Progenitor cell of endocrine pancreas (in vitro differentiated cells): Measurements from ENCODE around the gene TRIP6. TPM values are rescaled to one million over a fixed set of nuclear protein-coding genes. Genes with fewer than 3 reads are reported as not detected.
"Not testable (repeated sequence)": the region's sequence is repeated elsewhere in the genome, so short reads cannot be mapped to it uniquely, and the experiment has no call there.

ENCODE experiments used
- DNase-seq: peaks from one replicate; pipeline ENCODE4 v3.0.0; 2021; ENCODE audit warnings: low spot score; ENCODE audit not compliant: unreplicated experiment
- H3K27ac Mint-ChIP-seq: 2 replicates; pipeline ENCODE4 v1.8.0; 2021; ENCODE audit warnings: mild to moderate bottlenecking, moderate library complexity, mixed read lengths
- H3K27me3 Mint-ChIP-seq: 2 replicates; pipeline ENCODE4 v1.8.0; 2021; ENCODE audit warnings: mixed read lengths
- H3K36me3 Mint-ChIP-seq: 2 replicates; pipeline ENCODE4 v1.8.0; 2022; ENCODE audit warnings: mixed read lengths; ENCODE audit not compliant: insufficient read depth
- H3K4me1 Mint-ChIP-seq: 2 replicates; pipeline ENCODE4 v1.8.0; 2021; ENCODE audit warnings: low read depth, mixed read lengths
- H3K4me3 Mint-ChIP-seq: 2 replicates; pipeline ENCODE4 v1.8.0; 2021; ENCODE audit warnings: low read depth, mild to moderate bottlenecking, moderate library complexity, mixed read lengths
- H3K9me3 Mint-ChIP-seq: 2 replicates; pipeline ENCODE4 v1.8.0; 2021; ENCODE audit warnings: low read depth, mixed read lengths
- total RNA-seq: library from RNA; stranded (reverse); gene quantifications from 2 replicates; pipeline ENCODE4 v1.2.1, GENCODE V29; 2021
- TF ChIP-seq, protein P1 (sequence below): fragments of 200-600 bp; sonication (generic); IDR thresholded peaks from one replicate; pipeline ENCODE4 v1.5.0; 2021; ENCODE audit warnings: antibody characterized with exemption, mild to moderate bottlenecking; ENCODE audit not compliant: unreplicated experiment

The TRIP6 gene
- total RNA-seq, 1 donor from 2014 or later: 76.9 TPM

DNA sequence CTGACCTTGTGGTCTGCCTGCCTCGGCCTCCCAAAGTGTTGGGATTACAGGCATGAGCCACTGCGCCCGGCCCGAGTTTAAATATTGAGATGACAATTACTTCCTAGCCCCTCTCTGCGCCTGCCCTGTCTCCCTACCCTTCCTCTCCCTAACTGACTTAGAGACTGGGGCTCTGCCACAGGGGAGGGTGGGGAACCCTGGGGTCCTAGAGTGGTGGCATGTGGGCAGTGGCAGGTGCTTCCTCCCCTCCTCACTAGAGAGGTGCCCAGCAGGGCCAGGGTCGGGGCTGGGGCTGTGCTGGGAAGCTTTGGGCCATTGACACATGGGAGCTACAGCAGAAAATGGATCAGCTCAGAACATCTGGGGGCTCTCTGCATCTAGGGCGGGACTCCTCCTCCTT lies 35.5 kb downstream of the TRIP6 start:
- no peak for DNase-seq
- H3K27ac Mint-ChIP-seq: no peak overlapping the region
- H3K9me3 Mint-ChIP-seq: no peaks in the 10 kb centered on the region
- no peak overlapping the region for H3K4me3 Mint-ChIP-seq
- no peaks in the 10 kb centered on the region for H3K4me1 Mint-ChIP-seq
- TF ChIP-seq, protein P1, sequence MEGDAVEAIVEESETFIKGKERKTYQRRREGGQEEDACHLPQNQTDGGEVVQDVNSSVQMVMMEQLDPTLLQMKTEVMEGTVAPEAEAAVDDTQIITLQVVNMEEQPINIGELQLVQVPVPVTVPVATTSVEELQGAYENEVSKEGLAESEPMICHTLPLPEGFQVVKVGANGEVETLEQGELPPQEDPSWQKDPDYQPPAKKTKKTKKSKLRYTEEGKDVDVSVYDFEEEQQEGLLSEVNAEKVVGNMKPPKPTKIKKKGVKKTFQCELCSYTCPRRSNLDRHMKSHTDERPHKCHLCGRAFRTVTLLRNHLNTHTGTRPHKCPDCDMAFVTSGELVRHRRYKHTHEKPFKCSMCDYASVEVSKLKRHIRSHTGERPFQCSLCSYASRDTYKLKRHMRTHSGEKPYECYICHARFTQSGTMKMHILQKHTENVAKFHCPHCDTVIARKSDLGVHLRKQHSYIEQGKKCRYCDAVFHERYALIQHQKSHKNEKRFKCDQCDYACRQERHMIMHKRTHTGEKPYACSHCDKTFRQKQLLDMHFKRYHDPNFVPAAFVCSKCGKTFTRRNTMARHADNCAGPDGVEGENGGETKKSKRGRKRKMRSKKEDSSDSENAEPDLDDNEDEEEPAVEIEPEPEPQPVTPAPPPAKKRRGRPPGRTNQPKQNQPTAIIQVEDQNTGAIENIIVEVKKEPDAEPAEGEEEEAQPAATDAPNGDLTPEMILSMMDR: no peak
- no peaks in the 10 kb centered on the region for H3K36me3 Mint-ChIP-seq
- peaks cover 15% of the 10 kb centered on the region for H3K27me3 Mint-ChIP-seq

DNA sequence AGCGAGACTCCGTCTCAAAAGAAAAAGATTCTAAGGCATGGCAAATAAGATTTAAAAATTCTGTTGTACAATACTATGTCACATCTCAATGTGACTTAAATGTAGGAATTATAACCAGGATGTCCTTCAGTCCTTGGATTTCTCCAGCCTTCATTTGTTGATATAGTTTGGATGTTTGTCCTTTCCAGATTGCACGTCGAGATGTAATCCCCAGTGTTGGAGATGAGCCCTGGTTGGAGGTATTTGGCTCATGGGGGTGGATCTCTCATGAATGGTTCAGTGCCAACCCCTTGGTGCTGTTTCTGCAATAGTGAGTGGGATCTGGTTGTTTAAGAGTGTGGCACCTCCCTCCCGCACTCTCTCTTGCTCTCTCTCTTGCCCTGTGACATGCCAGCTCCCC lies 41.3 kb downstream of the TRIP6 start:
- Mint-ChIP-seq H3K36me3 (no peaks in the 10 kb centered on the region), H3K4me1 (peaks cover 4% of the 10 kb centered on the region), H3K27me3 (no peaks in the 10 kb centered on the region), H3K9me3 (no peaks in the 10 kb centered on the region), H3K27ac (no peak overlapping the region), H3K4me3 (no peak overlapping the region)
- TF ChIP-seq, protein P1: no peak
- DNase-seq: no peak

DNA sequence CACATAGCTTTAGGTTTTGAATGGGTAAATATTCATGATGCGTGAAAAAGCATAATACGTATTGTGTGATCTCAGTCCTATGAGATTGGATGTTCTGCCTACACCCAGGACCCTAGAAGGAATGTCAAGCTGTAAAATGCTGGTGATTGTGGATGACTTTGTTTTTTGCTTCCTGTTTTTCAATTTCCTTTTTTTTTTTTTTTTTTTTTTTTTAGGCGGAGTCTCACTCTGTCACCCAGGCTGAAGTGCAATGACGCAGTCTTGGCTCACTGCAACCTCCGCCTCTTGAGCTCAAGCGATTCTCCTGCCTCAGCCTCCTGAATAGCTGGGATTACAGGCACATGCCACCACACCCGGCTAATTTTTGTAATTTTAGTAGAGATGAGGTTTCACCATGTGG lies 43.3 kb downstream of the TRIP6 start:
- not testable (repeated sequence) for H3K27me3 Mint-ChIP-seq, H3K4me3 Mint-ChIP-seq, DNase-seq, H3K27ac Mint-ChIP-seq, H3K4me1 Mint-ChIP-seq, H3K36me3 Mint-ChIP-seq, H3K9me3 Mint-ChIP-seq

DNA sequence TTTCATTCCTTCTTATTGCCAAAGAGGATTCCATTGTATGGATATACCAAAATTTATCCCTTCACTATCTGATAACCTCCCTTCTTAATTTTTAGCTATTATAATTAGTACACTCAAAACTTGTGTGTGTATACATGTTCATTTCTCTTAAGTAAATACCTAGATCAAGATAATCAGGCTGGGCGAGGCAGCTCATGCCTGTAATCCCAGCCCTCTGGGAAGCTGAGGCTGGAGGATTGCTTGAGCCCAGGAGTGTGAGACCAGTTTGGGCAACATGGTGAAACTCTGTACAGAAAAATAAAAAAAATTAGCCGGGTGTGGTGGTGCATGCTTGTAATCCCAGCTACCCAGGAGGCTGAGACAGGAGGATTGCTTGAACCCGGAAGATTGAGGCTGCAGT lies 44.3 kb downstream of the TRIP6 start:
- Mint-ChIP-seq H3K9me3 (peaks cover 3% of the 10 kb centered on the region), H3K4me3 (no peak overlapping the region), H3K27me3 (no peaks in the 10 kb centered on the region), H3K27ac (no peak overlapping the region), H3K36me3 (no peaks in the 10 kb centered on the region), H3K4me1 (peaks cover 4% of the 10 kb centered on the region)
- no peak for DNase-seq
- TF ChIP-seq, protein P1: no peak

DNA sequence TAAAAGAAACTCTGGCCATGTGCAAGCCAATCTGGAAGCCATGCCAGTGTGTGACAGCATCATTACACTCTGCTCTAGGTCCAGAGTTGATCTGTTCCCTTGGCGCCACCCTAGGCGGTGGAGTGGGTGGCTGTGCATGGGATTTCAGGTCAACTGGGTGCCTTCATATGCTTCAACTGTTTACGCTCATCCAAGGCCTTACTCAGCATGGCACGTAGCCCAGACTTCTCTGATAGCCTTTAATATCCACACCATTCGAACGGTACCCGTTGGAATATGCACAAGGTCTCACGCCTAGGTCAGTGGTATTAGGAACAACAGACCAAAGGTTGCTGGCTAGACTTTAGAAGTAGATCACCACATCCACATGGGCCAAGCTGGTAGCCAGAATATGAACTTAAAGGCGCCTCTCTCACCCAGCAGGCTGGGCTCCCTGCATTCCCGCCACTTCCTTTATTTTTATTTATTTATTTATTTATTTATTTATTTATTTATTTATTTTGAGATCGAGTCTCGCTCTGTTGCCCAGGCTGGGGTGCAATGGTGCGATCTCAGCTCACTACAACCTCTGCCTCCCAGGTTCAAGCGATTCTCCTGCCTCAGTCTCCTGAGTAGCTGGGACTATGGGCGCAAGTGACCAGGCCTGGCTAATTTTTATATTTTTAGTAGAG lies 47.2 kb downstream of the TRIP6 start:
- Mint-ChIP-seq H3K4me3 (no peak overlapping the region), H3K27me3 (no peaks in the 10 kb centered on the region), H3K4me1 (peaks cover 6% of the 10 kb centered on the region), H3K27ac (no peak overlapping the region), H3K36me3 (no peaks in the 10 kb centered on the region), H3K9me3 (peaks cover 3% of the 10 kb centered on the region)
- no peak for DNase-seq
- TF ChIP-seq, protein P1: no peak

DNA sequence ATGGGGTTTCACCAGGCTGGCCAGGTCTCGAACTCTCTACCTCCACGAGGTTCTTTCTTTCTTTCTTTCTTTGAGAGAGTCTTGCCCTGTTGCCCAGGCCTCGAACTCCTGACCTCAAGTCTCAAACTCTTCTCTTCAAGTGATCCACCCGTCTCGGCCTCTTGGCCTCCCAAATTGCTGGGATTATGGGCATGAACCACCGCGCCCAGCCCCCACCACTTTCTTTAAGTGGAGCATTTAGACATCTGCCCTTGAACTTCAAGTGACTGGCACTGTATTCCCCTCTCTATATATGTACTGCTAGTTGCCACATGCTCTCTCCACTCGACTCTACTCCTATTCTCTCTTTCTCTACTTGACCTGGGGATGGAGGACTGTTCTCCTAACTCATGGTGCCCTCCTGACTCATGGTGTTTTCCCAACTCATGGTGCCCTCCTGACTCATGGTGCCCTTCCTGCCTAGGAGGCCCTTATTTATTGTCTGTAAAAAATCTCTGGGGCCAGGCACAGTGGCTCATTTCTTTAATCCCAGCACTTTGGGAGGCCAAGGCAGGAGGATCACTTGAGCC lies 47.8 kb downstream of the TRIP6 start:
- TF ChIP-seq, protein P1: no peak
- no peaks in the 10 kb centered on the region for H3K36me3 Mint-ChIP-seq
- H3K9me3 Mint-ChIP-seq: peaks cover 5% of the 10 kb centered on the region
- H3K27ac Mint-ChIP-seq: no peak overlapping the region
- no peak for DNase-seq
- H3K4me3 Mint-ChIP-seq: no peak overlapping the region
- H3K4me1 Mint-ChIP-seq: peaks cover 10% of the 10 kb centered on the region
- H3K27me3 Mint-ChIP-seq: no peaks in the 10 kb centered on the region

DNA sequence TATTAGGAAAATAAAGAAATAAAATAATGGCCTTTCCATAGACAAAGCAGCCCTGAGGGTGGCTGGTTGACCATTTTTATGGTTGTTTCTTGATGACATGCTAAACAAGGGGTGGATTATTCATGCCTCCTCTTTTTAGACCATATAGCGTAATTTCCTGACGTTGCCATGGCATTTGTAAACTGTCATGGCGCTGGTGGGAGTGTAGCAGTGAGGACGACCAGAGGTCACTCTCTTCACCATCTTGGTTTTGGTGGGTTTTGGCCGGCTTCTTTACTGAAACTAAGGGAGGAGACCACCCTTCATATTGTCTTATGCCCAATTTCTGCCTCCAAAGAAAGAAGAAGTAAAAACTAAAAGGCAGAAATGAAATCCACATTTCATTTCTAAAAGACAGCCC lies 52.1 kb downstream of the TRIP6 start:
- not testable (repeated sequence) for H3K4me3 Mint-ChIP-seq, H3K9me3 Mint-ChIP-seq, H3K36me3 Mint-ChIP-seq, H3K27ac Mint-ChIP-seq, H3K4me1 Mint-ChIP-seq, H3K27me3 Mint-ChIP-seq, DNase-seq

DNA sequence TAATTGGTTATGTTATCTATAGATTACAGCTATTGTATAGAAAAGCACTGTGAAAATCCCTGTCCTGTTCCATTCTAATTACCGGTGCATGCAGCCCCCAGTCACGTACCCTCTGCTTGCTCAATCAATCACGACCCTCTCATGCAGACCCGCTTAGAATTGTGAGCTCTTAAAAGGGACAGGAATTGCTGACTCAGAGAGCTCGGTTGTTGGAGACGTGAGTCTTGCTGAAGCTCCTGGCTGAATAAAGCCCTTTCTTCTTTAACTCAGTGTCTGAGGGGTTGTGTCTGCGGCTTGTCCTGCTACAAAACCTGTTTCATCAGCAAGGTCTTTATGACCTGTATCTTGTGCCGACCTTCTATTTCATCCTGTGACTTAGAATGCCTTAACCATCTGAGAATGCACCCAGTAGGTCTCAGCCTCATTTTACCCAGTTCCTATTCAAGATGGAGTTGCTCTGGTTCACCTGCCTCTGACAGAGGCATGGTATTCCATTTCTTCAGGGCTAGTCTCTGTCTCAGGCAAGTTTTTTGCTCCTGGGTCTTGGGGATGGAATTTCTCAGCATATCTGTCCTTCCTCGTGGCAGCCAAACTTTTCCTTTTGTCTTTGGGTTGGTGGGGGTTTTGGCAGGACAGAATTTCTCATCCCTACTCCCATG lies 52.7 kb downstream of the TRIP6 start:
- H3K4me3 Mint-ChIP-seq, H3K36me3 Mint-ChIP-seq, H3K27me3 Mint-ChIP-seq, DNase-seq, H3K9me3 Mint-ChIP-seq, H3K4me1 Mint-ChIP-seq: not testable (repeated sequence)
- peak overlapping the region; percentile 11 for H3K27ac Mint-ChIP-seq
